Measurements from ENCODE around the gene METAP2.

METAP2 gene

GRCh38 chr12:95541436-95541835, 67.5 kb downstream of the METAP2 start:
- no peak for DNase-seq (ENCODE audit: low read depth in 1 of 2, low spot score in 1 of 2)
- TF ChIP-seq JUND (IDR thresholded peaks at IDR 0.05; ENCODE audit: low read depth), result no peak
- in situ Hi-C loops (cut with HindIII; ENCODE audit: low pct_unique_long_range_greater_than_20kb, low sequenced_read_pairs), result no loop called here

- TF ChIP-seq JUND (IDR thresholded peaks at IDR 0.05; ENCODE audit: low read depth), result no peak
- in situ Hi-C loops (cut with HindIII; ENCODE audit: low pct_unique_long_range_greater_than_20kb, low sequenced_read_pairs), result no loop called here
- no peak for DNase-seq (ENCODE audit: low read depth in 1 of 2, low spot score in 1 of 2)
Measured at GRCh38 chr12:95543305-95543704, 69.4 kb downstream of the METAP2 start.

GRCh38 chr12:95544756-95545155, 70.8 kb downstream of the METAP2 start:
- no peak for DNase-seq (ENCODE audit: low read depth in 1 of 2, low spot score in 1 of 2)
- no peak for TF ChIP-seq JUND (IDR thresholded peaks at IDR 0.05; ENCODE audit: low read depth)
- in situ Hi-C loops (cut with HindIII; ENCODE audit: low pct_unique_long_range_greater_than_20kb, low sequenced_read_pairs), result no loop called here

DNA sequence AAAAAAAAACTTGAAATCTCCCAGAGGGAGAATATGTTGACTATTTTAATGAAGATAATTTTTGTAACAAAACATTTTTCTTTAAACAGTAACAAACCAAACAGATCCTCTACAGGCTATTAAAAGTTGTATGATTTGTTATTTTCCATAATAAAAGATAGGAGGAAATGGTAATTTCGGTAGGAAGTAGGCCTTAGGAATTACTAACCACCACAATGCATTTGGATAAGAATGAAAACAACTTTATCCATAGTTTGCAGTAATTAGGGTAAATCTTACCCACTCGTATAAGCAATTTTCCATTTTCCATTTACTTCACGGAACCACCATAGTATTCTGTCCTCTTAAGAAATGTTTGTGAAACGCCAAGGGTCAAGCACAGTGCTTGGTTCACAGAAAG, 71.4 kb downstream of the METAP2 start:
- DNase-seq (ENCODE audit: low read depth in 1 of 2, low spot score in 1 of 2), result no peak
- in situ Hi-C loops (cut with HindIII; ENCODE audit: low pct_unique_long_range_greater_than_20kb, low sequenced_read_pairs), result no loop called here
- TF ChIP-seq JUND (IDR thresholded peaks at IDR 0.05; ENCODE audit: low read depth), result no peak

- peak; percentile 89 for TF ChIP-seq JUND (IDR thresholded peaks at IDR 0.05; ENCODE audit: low read depth)
- in situ Hi-C loops (cut with HindIII; ENCODE audit: low pct_unique_long_range_greater_than_20kb, low sequenced_read_pairs), result no loop called here
- DNase-seq (ENCODE audit: low read depth in 1 of 2, low spot score in 1 of 2), result peak in 1 of 2 experiments; percentile 86
Measured at GRCh38 chr12:95545731-95546490, 72.0 kb downstream of the METAP2 start.

DNA sequence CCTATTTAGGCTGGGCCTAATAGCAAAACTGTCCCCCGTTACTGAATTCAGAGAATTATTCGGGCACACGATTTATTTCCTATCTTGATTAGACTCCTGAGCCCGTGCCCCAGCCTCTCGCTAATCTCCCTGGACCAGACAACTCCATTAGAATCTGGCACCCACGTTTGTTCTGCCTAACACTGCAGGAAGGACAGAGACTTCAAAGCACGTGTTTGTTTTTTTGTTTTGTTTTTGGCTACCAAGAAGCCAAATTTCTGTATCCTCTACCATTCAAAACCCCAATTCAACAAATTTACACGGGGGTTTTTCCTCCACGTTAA, 72.5 kb downstream of the METAP2 start:
- no peak for DNase-seq (ENCODE audit: low read depth in 1 of 2, low spot score in 1 of 2)
- no peak for TF ChIP-seq JUND (IDR thresholded peaks at IDR 0.05; ENCODE audit: low read depth)
- in situ Hi-C loops (cut with HindIII; ENCODE audit: low pct_unique_long_range_greater_than_20kb, low sequenced_read_pairs), result no loop called here

GRCh38 chr12:95547522-95548055, 73.6 kb downstream of the METAP2 start:
- TF ChIP-seq JUND (IDR thresholded peaks at IDR 0.05; ENCODE audit: low read depth), result no peak
- in situ Hi-C loops (cut with HindIII; ENCODE audit: low pct_unique_long_range_greater_than_20kb, low sequenced_read_pairs), result no loop called here
- DNase-seq (ENCODE audit: low read depth in 1 of 2, low spot score in 1 of 2), result no peak

GRCh38 chr12:95548056-95548538, 74.1 kb downstream of the METAP2 start:
- in situ Hi-C loops (cut with HindIII; ENCODE audit: low pct_unique_long_range_greater_than_20kb, low sequenced_read_pairs), result no loop called here
- TF ChIP-seq JUND (IDR thresholded peaks at IDR 0.05; ENCODE audit: low read depth), result no peak
- no peak for DNase-seq (ENCODE audit: low read depth in 1 of 2, low spot score in 1 of 2)

GRCh38 chr12:95548539-95549391, 74.8 kb downstream of the METAP2 start:
- TF ChIP-seq JUND (IDR thresholded peaks at IDR 0.05; ENCODE audit: low read depth), result no peak
- no peak for DNase-seq (ENCODE audit: low read depth in 1 of 2, low spot score in 1 of 2)
- in situ Hi-C loops (cut with HindIII; ENCODE audit: low pct_unique_long_range_greater_than_20kb, low sequenced_read_pairs), result no loop called here

DNA sequence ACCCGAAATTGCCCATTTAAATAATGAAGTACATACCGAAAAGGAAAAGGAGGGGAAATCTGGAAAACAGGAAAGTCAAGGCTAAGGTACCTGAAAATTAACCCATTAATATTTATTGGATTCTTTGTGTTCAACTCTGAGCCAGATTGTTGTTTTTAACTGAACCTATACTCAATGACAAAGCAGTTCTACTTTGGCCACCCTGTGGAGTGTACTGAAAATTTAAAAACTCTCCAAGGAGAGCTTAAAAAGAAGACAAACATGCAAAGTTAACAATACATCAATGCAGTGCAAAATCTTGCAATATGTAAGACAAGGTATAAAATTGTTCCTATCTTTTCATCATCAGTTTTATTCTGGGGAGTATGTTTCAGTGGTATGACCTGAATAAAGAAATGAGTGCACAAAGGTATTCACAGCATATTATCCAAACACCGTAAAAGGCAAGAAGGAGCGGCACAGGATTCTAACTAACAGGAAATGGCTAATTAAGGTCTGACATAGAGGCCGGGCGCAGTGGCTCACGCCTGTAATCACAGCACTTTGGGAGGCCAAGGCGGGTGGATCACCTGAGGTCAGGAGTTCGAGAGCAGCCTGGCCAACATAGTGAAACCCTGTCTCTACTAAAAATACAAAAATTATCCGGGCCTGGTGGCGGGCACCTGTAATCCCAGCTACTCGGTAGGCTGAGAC, 75.6 kb downstream of the METAP2 start:
- TF ChIP-seq JUND (IDR thresholded peaks at IDR 0.05; ENCODE audit: low read depth), result no peak
- DNase-seq (ENCODE audit: low read depth in 1 of 2, low spot score in 1 of 2), result no peak
- in situ Hi-C loops (cut with HindIII; ENCODE audit: low pct_unique_long_range_greater_than_20kb, low sequenced_read_pairs), result no loop called here

- in situ Hi-C loops (cut with HindIII; ENCODE audit: low pct_unique_long_range_greater_than_20kb, low sequenced_read_pairs), result no loop called here
- no peak for TF ChIP-seq JUND (IDR thresholded peaks at IDR 0.05; ENCODE audit: low read depth)
- no peak for DNase-seq (ENCODE audit: low read depth in 1 of 2, low spot score in 1 of 2)
Measured at GRCh38 chr12:95551305-95551704, 77.4 kb downstream of the METAP2 start, which contains the start of gene USP44. Gene USP44, minus strand, starts transcription at chr12:95551476. Its CDS starts 17,220 bp downstream, at chr12:95534256.

DNA sequence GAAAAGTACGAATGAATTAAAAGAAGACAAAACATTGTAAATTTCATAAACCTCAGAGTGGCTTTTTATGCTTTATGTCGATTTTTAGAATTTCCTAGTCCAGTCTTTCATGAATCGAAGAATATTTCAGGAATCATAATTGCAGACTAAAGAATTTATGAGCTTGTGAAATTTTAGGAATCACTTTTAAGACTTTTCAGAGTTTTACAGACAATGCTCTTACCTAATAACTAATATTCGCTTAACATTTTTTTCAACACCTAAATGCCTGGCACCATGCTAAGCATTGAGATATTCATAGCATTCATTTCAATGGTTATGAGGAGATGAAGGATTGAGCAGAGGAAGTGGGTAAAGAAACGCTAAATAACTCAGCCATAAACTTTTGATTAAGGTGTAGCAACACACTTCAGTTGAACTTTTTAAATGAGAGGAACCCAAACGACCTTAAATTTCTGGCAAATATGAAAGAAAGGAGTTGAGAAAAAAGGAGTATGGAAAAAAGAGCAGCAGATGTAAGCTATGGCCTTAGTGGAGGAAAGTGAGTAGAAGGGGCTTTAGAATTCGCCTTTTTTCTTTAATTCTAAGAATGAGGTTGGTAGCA, 78.1 kb downstream of the METAP2 start:
- TF ChIP-seq JUND (IDR thresholded peaks at IDR 0.05; ENCODE audit: low read depth), result no peak
- no peak for DNase-seq (ENCODE audit: low read depth in 1 of 2, low spot score in 1 of 2)
- in situ Hi-C loops (cut with HindIII; ENCODE audit: low pct_unique_long_range_greater_than_20kb, low sequenced_read_pairs), result no loop called here
